DMS 273 treated with DMSO at 0.1 percent for 48 hours (cell line): Measurements from ENCODE around the gene OR7C2.

Experiments used
- DNase-seq: peaks from one replicate; lab custom pipeline; 2025; lab: John Stamatoyannopoulos, UW

Gene OR7C2

GRCh38 chr19:14979476-14980255, 38.4 kb downstream of the OR7C2 start, which contains the start of gene SLC1A6:
Gene SLC1A6 (minus strand): TSS chr19:14979864. CDS start chr19:14972910, 6,954 bp downstream.
- no peak for DNase-seq

DNA sequence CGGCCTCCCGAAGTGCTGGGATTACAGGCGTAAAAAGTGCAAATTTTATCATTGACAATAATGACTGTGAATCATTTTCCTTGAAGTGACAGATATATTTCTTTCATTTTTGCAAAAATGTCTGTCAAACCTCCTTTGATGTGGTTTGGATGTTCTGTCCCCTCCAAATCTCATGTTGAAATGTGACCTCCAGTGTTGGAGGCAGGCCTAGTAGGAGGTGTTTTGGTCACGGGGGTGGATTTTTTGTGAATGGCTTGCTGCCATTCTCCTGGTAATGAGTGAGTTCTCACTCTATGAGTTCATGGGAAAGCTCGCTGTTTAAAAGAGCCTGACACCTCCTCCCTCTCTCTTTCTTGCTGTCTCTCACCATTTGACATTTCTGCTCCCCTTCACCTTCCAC, 43.8 kb downstream of the OR7C2 start:
- no peak for DNase-seq
